Epithelial cell of prostate (primary cell): ENCODE data around the gene TMPRSS13.
A peak's percentile ranks its signal among the peaks of the same experiment; 100 is the strongest.
"Not testable (repeated sequence)": the region's sequence is repeated elsewhere in the genome, so short reads cannot be mapped to it uniquely, and the experiment has no call there.

Experiments
- DNase-seq: peaks from one replicate; pipeline ENCODE4 v3.0.0-alpha.2; 2011; ENCODE audit warnings: low read depth, low spot score
- H3K27ac ChIP-seq: fragments of 450-650 bp; 2 replicates; pipeline ENCODE4 v1.5.1; 2017; ENCODE audit warnings: mild to moderate bottlenecking

TMPRSS13 gene

DNA sequence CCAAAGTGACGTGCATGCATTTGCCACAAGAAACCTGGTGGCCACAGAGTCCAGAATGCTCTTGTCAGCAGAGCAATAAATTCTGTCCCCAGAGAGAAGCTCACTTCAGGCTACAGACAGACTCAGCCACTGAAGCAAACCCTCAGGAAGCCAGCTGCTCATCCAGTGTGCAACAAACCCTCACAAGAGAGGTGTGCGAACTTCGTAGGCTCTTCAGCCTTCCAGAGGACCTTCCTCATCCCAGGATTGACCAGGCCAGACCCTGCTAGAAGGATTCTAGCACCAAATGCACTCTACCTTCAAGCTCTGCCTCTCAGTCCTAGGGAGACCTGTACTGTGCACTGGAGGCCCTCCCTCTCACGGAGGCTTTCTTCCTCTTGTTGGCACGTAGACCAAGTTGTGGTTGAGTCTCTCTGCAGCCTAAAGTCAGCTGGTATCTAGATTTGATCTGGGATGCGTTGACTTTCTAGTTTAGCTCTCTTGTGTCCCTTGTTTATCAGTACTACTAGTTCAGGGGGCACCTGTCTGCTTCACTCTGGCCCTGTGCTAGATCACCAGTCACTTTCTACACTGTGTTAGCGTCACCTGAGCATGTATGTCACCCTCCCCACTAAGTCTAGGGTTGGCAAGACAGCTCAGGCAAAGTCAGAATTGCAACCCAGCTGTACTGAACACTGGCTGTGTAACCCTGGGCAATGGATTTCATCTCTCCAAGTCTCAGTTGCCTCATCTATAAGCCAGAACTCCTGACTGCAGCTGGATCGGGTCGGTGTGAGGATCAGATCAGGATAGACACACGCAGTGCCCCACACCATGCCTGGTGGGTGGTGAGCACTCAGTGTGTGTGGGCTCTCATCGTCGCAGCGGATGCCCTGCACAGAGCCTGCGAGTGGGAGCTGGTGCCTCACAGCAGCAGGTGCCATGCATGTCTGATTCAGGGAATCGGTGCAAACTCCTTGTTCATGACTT lies 22.1 kb upstream of the TMPRSS13 start:
- H3K27ac ChIP-seq = no peak overlapping the region
- no peak for DNase-seq

DNA sequence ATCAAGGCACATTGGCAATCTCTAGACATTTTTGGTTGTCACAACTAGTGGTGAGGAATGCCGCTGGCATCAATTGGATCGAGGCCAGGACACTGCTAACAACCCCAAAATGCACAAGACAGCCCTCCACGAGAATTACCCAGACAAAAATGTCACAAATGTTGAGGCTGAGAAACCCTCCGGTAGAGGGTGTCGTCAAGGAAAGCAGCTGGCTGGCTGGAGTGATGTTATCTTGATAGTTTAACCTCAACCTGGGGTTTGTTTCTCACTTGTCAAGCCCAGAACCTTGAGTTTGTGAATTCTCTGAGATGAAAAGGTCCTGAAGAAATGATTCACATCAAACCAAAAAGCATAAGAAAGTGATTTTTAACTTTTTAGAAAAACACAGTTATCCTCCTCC lies 21.1 kb upstream of the TMPRSS13 start:
- DNase-seq = no peak
- no peak overlapping the region for H3K27ac ChIP-seq

DNA sequence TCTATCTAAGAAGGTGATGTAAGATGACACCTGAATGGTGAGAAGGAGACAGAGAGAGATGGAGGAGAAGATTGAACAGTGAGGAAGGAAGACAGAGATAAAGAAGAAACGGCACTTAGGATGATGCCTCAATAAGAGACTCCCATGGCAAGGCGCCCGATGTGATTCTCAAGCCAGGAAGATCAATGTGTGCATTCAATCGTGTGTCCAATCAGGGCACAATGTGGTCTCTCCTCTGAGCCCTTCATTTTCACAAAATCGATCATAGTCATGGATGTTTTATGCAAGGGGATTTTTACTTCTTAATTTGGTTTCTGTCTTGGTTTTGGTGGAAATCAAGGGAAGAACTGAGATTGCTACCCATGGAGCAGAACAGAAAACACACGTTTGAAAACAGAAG lies 19.9 kb upstream of the TMPRSS13 start:
- no peak overlapping the region for H3K27ac ChIP-seq
- DNase-seq = no peak

GRCh38 chr11:117948466-117948865 lies 19.3 kb upstream of the TMPRSS13 start:
- H3K27ac ChIP-seq, DNase-seq: not testable (repeated sequence)

GRCh38 chr11:117947751-117948150 lies 18.5 kb upstream of the TMPRSS13 start:
- DNase-seq, H3K27ac ChIP-seq: not testable (repeated sequence)

DNA sequence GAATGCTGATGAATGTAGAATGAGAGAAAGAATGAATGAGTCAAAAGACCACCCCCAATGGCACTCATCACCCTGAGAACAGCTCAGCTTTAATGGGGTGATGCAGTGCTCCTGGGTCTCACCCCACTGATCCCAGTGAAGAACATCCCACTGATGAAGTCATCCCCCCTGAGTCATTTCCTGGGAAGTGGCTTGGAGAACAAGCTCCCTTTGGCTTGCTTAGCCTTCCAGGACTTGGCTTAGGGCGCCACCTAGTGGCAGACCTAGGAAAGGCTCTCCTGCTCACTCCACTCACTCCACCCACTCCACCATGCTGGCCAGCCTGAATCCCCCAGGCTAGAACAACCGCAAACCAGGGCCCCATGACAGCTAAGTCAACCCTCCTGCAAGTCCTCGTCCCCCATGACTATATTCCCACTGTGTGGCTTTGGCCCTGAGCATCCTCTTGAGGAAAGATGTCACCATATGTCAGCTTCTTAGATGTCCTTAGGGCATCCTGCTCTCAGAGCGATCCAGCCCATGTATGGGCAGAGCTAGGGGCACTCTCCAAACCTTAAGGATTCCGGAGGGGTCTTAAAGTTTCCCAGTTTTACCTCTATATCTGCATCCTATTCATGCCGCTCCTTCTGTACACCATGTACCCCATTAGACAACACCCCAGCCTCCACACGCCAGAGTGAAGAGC lies 17.8 kb upstream of the TMPRSS13 start:
- no peak overlapping the region for H3K27ac ChIP-seq
- DNase-seq = peak; percentile 83

DNA sequence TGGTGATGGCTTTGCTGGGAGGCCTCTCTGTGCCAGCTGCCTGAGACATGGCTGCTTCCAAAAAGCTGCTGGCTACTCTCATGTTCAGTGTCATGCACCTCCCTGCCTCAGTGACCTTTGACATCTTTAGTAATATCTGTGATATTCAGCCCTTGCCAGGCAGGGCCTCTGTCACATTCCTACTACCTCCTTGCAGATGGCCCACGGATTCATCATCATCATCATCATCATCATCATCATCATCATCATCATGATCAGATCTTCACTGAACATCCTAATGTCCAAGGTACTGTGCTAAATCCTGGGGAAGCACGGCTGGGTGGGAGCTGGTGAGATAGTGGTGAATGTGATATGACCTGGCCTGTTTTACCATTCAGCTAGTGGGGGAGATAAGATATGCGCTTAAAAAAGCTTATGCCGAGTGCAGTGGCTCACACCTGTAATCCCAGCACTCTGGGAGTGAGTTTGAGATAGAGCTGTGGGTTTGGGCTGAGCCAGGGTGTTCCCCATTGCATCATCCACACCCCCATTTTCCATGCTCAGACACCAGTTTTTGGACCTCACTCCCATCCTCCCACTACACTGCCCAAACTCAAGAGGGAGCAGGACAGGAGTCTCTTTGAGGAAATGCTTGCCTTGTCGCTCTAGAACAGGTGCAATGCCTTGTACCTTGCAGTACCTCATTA lies 17.1 kb upstream of the TMPRSS13 start:
- H3K27ac ChIP-seq = no peak overlapping the region
- DNase-seq = no peak

DNA sequence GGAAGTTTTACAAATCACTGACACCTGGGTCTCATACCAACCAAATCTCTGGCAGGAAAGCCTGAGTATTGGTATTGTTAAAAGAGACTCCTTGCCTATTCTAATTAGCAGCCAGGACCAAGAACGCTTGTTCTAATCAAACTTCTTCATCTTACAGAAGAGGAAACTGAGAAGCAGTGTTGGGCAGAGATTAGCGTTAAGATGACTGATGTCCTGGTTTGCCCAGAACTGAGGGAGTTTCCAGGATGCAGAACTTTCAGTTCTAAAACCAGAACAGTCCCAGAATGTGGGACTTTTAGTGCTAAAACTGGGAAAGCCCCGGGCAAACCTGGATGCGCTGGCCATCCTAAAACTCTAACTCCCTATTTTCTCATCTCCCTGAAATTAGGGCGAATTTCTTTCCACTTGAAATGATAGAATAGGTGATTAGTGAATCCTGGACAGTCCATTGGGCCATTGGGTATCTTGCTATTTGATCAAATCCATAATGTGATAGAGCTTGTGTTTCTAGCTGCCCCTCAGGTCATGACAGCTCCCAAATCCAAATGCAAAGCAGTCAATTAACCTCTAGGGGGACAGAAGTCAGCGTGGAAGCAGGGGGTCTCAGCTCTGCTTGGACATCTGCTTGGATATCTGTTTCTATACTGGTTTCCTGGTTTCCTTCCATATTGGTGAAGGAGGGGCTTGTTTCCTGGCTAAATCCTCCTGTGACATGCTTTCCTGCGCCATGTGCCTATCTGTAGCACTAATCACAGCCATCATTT lies 16.0 kb upstream of the TMPRSS13 start:
- no peak for DNase-seq
- H3K27ac ChIP-seq = no peak overlapping the region

DNA sequence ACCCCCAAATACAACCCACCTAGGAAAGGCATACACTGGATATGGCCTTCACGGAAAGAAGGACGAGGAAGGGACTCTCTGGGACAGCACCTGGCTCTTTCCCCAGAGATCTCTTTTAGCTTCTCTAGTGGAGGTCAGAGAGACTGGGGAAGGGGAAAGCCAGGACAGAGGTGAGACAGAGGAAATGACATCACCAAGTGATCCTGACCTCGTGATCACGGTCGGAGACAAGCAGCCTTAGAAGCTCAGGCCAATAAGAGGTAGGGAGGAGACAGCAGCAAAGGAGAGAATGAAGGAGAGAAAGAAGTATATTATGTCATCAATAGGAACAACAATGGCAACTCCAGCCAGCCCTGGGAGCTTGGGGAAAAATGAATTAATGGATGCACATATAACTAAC lies 15.4 kb upstream of the TMPRSS13 start:
- DNase-seq = no peak
- H3K27ac ChIP-seq = no peak overlapping the region

DNA sequence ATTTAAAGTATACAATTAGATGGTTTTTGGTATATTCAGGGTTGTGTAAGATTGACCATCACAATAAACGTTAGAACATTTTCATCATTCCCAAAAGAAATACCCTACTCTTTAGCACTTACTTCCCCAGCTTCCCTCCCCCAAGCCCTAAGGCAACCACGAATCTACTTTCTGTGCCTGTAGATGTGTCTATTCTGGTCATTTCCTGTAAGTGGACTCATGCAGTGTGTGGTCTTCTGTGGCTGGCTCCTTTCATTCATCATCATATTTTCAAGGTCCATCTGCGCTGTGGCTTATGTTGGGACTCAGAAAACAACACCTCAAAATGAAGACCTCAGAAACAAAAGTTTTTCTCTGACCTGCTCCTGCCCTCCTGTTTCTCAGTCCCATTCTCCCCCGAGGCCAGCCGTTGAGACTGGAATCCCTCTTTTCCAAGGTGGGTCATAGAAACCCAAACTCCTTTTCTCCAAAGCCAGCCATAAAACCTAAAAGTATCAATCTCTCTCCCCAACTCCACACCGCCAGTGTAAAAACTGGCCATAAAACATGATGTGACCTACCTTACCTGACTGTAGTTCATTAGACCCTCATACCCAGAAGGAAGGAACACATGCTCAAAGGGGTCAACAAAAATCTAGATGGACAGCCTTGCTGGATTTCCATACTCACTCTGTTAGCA lies 12.9 kb upstream of the TMPRSS13 start:
- no peak for DNase-seq
- no peak overlapping the region for H3K27ac ChIP-seq

DNA sequence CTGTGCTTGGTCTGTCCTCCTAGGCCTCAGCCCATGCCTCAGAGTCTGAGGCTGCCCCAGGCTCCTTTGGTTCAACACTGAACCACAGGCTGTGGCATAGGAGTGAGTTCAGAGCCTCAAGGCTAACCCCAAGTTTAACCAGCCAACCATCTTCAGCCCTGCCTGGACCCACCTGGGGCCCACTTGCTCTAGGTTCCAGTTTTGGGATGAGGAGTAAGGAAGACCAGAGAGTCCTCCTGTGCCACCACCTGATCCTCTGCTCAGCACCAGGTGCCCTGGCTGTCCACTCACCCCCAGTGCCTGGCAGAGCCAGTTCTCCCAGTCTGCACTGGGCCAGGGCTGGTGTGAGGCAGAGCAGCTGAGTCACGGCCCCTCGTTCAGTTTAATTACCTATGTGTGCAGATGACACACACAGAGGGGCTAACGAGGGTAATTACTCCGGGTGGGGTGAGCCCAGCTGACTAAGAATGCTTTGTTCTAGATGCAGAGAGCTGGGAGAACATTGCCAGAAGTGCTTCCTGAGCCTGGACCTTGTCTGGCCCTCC lies 12.0 kb upstream of the TMPRSS13 start:
- H3K27ac ChIP-seq = no peak overlapping the region
- peak; percentile 39 for DNase-seq

- H3K27ac ChIP-seq = no peak overlapping the region
- DNase-seq = no peak
Observed at GRCh38 chr11:117940736-117941135, 11.5 kb upstream of the TMPRSS13 start.

- DNase-seq = no peak
- no peak overlapping the region for H3K27ac ChIP-seq
Observed at GRCh38 chr11:117936973-117937372, 7.8 kb upstream of the TMPRSS13 start.

GRCh38 chr11:117934526-117935307 lies 5.5 kb upstream of the TMPRSS13 start:
- no peak for DNase-seq
- H3K27ac ChIP-seq = no peak overlapping the region

DNA sequence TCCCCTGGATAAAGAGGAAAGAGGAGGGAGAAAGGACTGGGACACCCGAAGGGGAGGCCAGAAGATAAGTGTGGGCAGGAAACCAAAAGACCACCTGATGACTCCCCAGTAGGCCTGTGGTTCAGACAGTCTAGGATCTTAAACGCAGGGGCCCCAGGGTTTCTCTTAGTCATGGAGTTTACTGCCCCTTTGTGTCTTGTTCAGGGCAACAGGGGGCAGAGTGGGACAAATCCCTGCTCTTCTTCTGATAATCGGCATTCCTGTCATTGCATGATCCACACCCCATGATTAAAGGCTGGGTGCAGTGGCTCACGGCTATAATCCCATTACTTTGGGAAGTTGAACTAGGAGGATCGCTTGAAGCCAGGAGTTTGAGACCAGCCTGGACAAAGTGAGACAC lies 4.7 kb upstream of the TMPRSS13 start:
- DNase-seq = no peak
- no peak overlapping the region for H3K27ac ChIP-seq

GRCh38 chr11:117933475-117933874 lies 4.3 kb upstream of the TMPRSS13 start:
- no peak overlapping the region for H3K27ac ChIP-seq
- DNase-seq = no peak

- H3K27ac ChIP-seq = no peak overlapping the region
- DNase-seq = no peak
Observed at GRCh38 chr11:117932947-117933346, 3.7 kb upstream of the TMPRSS13 start.

- H3K27ac ChIP-seq = no peak overlapping the region
- DNase-seq = no peak
Observed at GRCh38 chr11:117932426-117932825, 3.2 kb upstream of the TMPRSS13 start.

GRCh38 chr11:117931971-117932370 lies 2.8 kb upstream of the TMPRSS13 start:
- DNase-seq = no peak
- H3K27ac ChIP-seq = no peak overlapping the region
